CMK (cell line): Measurements from ENCODE around the gene ABLIM1.

Experiments
- DNase-seq: peaks from one replicate; pipeline ENCODE4 v3.0.0-alpha.2; 2010; ENCODE audit warnings: low read depth

ABLIM1 gene

GRCh38 chr10:114680543-114681117 lies 22.6 kb upstream of the ABLIM1 start:
- no peak for DNase-seq

- no peak for DNase-seq
Observed at GRCh38 chr10:114679552-114679951, 21.5 kb upstream of the ABLIM1 start.

- DNase-seq, result no peak
Observed at GRCh38 chr10:114678820-114679219, 20.7 kb upstream of the ABLIM1 start.

DNA sequence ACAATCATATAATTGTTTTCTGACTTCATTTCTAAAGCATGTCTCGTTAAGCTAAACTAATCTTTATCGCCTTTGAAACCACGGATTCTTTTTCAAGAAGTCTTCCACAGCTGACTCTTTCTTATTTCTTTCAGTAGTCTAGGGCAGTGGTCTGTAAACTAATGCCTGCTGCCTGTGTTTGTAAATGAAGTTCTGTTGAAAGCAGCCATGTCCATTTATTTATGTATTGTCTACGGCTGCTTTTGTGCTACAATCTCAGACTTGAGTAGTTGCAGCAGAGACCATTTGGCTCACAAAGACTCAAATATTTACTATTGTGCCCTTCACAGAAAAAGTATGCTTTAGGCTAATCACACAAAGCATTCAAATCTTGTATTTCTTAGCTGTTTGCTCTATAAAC lies 20.3 kb upstream of the ABLIM1 start:
- no peak for DNase-seq

- DNase-seq, result no peak
Observed at GRCh38 chr10:114674346-114674745, 16.3 kb upstream of the ABLIM1 start.

DNA sequence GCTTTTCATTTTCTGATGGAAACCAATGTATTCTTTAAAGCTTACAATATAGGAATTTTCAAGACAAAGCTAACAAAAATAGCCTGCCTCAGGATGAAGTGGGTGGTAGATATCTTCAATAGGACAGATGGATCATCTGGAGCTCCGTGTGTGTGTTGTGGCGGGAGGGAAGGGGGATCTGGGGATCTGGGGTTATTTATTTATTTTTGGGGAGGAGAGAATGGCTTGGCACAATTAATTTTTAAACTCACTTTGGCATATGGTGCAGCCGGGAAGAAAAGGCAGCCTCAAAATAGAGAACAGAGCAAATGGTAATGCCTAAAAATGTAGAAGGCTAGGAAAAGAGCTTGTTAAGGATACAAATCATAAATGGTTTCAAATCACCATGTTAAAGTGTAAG lies 11.6 kb upstream of the ABLIM1 start:
- no peak for DNase-seq

GRCh38 chr10:114668375-114669080 lies 10.5 kb upstream of the ABLIM1 start:
- DNase-seq, result no peak

GRCh38 chr10:114665873-114666272 lies 7.8 kb upstream of the ABLIM1 start:
- DNase-seq, result no peak

DNA sequence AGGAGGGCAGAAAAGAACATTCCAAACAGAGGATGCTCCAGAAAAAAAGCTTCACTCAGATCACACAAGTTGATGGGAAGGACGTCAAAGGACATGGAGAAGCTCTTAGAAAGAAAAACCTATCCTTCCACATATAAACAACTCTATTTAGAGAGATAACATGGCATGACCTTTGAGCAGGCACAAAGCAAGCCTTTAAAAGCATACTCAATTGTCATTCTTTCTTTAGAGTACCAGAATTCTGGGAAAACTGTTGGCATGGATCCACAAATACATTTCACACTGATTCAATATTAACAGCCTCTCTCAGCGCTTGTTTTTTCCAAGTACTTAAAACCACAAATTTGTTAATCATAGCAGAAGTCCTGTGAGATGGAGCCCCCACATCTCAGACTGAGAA lies 7.3 kb upstream of the ABLIM1 start:
- DNase-seq, result no peak

GRCh38 chr10:114664127-114664526 lies 6.1 kb upstream of the ABLIM1 start:
- no peak for DNase-seq

DNA sequence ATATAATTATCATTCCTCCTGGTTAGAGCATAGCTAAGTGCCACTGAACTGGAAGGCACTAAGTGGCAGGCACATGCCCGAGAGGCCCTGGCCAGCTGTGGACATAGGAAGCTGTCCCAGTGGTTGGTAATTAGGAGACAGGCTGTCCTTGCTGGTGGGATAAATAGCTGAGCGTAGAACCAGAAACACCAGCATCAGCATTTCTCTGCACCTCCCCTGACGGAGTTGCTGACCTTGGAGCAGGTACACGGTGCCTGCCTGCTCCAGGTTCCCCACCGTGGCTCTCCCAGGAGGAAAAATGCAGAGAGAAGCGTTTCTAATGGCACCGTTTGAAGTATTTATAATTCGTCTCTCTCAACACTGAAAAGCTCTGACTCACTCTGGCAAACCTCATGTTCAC lies 5.6 kb upstream of the ABLIM1 start:
- no peak for DNase-seq

DNA sequence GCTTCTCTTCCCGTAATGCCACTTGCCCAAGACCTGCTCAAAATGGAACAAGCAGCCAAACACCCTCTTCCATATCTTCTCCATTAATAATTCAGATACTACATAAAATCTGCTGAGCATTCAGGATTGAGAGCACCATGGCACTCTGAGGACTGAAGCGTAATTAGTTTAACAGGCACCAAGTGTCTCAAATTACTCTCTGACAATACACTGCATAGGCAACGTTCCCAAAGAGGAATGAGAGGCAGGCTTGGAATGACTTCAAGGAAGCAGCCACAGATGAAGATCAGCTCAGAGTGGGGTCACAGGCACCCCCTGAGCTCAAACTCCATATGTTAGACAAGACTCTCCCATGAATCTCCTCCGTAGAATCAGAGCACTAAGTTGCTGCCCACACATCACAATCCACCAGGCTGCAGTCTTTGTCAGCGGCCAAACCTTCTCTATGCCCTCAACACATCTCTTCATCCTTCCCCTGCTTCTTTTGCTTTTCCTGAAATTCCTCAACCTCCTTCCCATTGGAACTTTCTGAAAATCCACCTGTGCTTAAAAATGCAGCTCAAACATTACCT lies 4.7 kb upstream of the ABLIM1 start:
- no peak for DNase-seq

DNA sequence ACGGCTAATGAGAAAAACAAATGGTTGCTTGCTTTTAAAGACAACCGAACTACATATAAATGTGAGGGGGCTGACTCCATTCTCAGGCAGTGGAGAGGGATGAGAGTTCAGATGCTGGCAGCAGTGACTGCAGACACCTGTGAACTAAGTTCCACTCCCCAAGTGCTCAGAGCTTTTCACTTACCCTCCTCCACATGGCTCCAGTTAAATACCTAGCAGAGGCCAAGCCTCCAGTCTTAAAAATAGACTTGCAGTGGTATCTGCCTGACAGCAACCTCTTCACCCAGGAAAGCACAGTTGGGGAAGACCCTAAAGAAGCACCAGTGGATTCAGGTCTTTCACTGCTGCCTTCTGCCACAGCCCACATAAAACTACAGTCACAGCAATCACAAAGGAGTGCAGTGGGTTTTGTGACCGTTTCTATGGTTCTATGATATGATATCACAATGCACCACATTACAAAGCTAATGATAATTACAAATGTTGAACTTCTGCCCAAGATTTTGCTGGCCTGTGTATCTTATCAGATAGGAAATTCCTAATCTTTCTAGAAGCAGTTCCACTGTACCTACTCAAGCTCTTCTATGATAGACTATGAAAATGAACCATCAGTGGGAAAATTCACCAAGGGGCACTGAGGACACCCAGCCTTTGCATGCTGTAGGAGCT lies 3.3 kb upstream of the ABLIM1 start:
- no peak for DNase-seq

GRCh38 chr10:114655671-114656070 lies 2.4 kb downstream of the ABLIM1 start:
- no peak for DNase-seq

DNA sequence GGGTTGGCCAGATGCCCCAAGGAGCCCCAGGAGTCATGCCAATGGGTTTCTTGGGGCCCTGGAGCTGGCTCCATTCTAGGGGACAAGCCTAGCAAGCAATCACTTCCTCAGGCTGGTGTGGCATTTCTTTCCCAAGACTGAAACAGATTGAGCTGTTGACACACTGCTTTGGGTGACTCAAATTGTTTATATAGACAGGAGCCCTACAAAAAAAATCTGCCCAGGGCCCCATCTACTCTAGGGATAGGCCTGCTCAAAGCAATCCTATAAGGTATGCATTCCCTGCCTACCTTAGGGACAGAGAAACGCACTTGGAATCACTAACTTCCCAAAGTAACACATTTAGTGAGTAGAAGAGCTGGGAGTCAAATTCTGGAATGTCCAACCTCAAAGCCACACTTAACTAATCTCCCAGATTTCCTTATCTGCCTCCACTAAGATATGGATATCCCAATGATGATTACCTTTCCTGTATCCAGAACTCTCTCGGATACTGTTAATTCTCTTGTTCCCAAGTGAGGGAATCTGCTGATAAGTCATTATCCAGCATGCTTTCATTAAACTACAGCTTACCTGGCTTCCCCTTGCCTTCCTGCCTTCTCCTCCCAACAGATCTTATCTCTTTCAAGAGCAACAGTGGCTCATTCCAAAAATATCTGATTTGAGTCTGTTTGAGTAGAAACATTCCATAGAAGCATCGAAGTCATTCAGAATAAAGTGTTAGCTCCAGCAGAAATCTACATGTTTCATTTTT lies 3.1 kb downstream of the ABLIM1 start:
- no peak for DNase-seq

GRCh38 chr10:114653926-114654325 lies 4.1 kb downstream of the ABLIM1 start:
- DNase-seq, result no peak

DNA sequence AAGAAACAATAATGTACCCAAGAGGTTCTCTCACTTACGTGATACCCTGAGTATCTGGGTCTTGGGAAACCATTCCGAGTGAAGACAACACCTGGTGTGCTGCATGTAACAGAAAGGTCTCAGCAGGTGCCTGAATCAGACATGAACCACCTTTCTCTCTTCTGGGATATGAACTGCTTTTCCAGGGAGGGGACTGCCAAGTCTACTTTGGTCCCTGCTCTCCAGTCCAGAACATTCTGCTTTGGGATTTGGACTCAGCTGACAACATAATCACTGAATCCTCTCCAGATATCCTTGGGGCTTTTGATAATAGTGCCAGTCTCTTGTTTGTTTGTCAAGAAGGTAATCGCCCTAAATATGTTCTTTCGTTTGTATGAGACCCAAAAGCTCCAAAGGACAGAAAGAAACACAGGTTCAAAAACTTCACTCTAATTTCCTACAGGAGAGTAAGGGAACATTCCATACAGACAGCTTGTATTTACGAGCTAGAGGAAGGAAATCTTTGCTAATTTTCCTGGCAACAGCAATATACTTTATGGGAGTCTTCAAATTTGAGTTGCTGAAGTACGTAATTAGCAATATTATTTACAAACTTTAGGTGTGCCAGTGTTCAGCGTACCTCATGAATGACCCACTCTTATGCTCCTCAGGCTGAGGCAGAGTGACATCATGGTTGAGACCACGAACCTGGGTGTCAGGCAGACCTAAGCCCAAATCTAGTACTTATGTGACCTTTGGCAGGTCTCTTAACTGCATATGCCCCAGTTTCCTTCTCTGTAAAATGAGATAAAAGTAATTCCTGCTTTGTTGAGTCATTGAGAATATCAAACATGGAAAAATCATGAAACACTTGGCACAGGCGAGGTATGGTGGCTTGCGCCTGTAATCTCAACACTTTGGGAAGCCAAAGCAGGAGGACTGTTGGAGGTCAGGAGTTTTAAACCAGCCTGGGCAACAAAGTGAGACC lies 5.4 kb downstream of the ABLIM1 start:
- DNase-seq, result no peak

- DNase-seq, result no peak
Observed at GRCh38 chr10:114650831-114651230, 7.2 kb downstream of the ABLIM1 start.

DNA sequence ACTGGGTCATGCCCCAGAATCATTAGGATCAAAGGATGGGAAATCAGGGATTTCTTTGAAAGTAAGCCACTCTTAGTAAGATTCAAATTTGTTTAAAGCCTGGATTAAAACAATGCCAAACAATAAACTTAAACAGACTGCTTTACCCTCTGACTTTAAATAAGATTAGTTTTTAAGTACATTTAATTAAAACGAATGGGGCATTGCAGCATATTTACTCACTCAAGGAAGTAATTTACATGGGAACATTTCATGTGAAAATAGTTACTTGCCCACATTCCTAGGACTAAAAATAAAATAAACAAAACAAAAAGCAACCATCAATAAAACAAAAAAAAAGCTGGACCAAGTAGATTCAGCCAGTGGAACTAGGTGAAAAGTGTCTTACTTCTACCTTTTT lies 7.8 kb downstream of the ABLIM1 start:
- DNase-seq, result no peak

DNA sequence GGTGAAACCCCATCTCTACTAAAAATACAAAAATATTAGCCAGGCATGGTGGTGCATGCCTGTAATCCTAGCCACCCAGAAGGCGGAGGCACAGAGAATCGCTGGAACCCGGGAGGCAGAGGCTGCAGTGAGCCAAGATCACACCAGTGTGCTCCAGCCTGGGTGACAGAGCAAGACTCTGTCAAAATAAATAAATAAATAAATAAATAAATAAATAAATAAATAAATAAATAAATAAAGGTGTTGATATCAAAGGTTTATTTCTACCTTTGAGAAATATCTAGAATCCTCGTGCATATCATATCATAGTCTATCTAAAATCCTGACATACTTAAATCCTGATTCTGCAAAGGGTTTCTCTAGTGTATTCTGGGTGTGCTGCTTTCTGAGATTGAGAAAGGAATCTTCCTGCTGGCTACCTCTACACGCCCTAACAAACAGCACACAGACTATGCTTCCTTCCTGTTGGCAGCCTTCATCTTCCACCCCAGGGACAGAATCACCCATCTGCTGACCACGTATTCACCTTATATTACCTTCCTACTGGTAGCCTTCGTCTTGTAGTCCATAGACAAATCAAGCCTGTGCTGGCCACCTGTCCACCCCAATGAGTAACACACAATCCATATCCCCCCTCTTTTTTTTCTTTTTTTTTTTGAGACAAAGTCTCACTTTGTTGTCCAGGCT lies 8.7 kb downstream of the ABLIM1 start:
- DNase-seq, result no peak

DNA sequence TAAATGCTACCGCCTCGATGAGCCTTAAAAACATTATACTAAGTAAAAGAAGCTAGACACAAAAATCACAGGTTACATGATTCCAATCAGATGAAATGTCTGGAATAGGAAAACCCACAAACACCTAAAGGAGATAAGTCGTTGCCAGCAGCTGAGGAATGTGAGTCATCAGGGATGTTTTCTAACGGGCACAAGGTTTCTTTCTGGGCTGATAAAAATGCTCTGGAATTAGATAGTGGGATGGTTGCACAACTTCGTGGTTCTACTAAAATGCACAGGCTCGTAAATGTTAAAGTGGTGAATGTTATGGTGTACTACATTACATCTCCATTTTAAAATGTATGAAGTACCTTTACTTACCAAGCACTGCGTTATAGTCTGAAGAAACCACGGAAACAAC lies 9.7 kb downstream of the ABLIM1 start:
- DNase-seq, result no peak
